ENCODE results near the gene MYPN.

DNA sequence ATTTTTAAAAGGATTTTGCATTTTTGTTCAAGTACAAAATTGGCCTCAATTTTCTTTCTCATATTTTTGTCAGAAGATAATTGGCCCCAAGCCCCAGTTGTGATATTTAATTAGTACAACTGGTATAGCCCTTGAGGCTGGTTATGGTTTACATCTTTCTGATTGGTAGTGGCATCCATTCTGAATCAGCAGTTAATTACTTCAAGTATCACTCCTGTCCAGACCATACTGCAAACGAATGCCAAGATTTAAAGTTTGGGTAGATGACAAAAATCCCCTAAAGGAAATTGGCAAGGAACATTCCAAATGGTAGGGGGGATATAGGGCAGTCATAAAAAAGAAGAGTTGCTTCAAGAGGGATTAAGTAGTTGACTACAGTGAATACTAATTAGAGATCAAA lies 23.1 kb downstream of the MYPN start:
- TF ChIP-seq, protein P1, sequence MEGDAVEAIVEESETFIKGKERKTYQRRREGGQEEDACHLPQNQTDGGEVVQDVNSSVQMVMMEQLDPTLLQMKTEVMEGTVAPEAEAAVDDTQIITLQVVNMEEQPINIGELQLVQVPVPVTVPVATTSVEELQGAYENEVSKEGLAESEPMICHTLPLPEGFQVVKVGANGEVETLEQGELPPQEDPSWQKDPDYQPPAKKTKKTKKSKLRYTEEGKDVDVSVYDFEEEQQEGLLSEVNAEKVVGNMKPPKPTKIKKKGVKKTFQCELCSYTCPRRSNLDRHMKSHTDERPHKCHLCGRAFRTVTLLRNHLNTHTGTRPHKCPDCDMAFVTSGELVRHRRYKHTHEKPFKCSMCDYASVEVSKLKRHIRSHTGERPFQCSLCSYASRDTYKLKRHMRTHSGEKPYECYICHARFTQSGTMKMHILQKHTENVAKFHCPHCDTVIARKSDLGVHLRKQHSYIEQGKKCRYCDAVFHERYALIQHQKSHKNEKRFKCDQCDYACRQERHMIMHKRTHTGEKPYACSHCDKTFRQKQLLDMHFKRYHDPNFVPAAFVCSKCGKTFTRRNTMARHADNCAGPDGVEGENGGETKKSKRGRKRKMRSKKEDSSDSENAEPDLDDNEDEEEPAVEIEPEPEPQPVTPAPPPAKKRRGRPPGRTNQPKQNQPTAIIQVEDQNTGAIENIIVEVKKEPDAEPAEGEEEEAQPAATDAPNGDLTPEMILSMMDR (IDR thresholded peaks at IDR 0.05) = no peak
- no peak for TF ChIP-seq POLR2AphosphoS5 (IDR thresholded peaks at IDR 0.05)
